Stimulated activated naive CD4-positive, alpha-beta T cell (primary cell): Measurements from ENCODE around the gene ZNF813.
"Not testable (repeated sequence)": the region's sequence is repeated elsewhere in the genome, so short reads cannot be mapped to it uniquely, and the experiment has no call there.

Experiments used
- DNase-seq, 6 experiments: peaks; one replicate each; lab custom pipeline; 2025; lab: John Stamatoyannopoulos, UW

ZNF813 gene

DNA sequence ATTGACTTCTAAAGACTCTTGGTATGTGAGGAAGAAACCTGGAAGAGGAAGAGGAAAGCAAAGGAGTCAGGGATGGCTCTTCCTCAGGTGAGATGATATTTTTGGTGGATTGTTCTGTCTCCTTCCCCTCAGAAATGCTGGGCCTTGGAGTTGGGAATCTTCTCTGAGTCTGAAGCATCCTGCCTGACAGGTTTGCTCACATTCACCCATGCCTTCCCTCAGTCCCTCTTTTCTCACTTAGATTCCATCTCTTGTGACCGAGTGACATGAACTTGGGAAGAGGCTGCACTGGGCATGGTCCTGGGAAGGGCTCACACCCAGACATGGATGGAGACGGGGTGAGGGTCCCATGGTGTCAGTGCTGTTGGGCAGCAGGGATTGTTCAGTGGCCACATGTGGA lies 16.2 kb downstream of the ZNF813 start:
- not testable (repeated sequence) for DNase-seq

- no peak for DNase-seq
Measured at GRCh38 chr19:53485046-53486004, 17.8 kb downstream of the ZNF813 start.

GRCh38 chr19:53492153-53492552 lies 24.6 kb downstream of the ZNF813 start:
- DNase-seq = no peak

DNA sequence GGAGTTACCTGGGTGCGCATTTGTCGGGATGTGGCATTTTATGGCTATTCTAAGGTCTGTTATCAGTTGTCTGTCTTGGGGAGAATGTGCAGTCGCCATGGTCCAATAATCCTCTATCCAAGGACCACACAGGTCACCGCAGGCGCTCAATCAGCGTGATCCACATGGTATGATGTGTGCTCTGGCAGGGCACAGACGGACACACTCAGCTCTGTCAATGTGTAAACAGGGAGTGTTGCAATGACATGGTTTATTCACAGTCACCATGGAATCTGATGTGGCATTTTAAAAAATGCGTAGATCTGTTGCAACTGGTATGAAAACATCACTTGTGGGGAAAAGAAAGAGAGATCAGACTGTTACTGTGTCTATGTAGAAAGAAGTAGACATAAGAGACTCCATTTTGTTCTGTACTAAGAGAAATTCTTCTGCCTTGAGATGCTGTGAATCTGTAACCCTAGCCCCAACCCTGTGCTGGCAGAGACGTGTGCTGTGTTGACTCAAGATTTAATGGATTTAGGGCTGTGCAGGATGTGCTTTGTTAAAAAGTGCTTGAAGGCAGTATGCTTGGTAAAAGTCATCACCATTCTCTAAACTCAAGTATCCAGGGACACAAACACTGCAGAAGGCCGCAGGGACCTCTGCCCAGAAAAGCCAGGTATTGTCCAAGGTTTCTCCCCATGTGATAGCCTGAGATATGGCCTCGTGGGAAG lies 29.9 kb downstream of the ZNF813 start:
- not testable (repeated sequence) for DNase-seq

DNA sequence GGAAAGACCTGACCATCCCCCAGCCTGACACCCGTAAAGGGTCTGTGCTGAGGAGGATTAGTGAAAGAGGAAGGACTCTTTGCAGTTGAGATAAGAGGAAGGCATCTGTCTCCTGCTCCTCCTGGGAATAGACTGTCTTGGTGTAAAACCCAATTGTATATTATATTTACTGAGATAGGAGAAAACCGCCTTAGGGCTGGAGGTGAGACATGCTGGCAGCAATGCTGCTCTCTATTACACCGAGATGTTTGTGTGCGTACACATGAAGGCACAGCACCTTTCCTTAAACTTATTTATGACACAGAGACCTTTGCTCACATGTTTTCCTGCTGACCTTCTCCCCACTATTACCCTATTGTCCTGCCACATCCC lies 30.5 kb downstream of the ZNF813 start:
- DNase-seq = not testable (repeated sequence)

DNA sequence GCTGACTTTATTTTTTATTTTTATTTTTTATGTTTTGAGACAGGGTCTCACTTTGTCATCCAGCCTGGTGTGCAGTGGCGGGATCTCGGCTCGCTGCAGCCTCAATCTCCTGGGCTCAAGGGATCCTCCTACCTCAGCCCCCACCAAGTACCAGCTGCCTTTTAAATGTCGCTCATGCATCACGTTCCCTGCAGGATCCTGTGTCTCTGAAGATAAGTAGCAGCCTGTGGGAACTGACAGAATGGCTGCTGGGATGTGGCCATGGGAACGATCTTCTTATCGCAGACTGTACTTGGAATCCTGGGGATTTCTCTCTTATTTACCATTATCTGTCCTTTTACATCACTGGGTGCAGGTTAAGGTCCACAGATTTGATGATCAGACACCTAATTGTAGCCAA lies 35.6 kb downstream of the ZNF813 start:
- not testable (repeated sequence) for DNase-seq

GRCh38 chr19:53503671-53504364 lies 36.3 kb downstream of the ZNF813 start:
- not testable (repeated sequence) for DNase-seq

- peak in 1 of 6 experiments; percentile 4 for DNase-seq
Measured at GRCh38 chr19:53504365-53504703, 36.8 kb downstream of the ZNF813 start.

- no peak for DNase-seq
Measured at GRCh38 chr19:53504885-53505284, 37.4 kb downstream of the ZNF813 start.

GRCh38 chr19:53506728-53507127 lies 39.2 kb downstream of the ZNF813 start:
- DNase-seq = no peak

- DNase-seq = no peak
Measured at GRCh38 chr19:53507523-53508442, 40.2 kb downstream of the ZNF813 start.

DNA sequence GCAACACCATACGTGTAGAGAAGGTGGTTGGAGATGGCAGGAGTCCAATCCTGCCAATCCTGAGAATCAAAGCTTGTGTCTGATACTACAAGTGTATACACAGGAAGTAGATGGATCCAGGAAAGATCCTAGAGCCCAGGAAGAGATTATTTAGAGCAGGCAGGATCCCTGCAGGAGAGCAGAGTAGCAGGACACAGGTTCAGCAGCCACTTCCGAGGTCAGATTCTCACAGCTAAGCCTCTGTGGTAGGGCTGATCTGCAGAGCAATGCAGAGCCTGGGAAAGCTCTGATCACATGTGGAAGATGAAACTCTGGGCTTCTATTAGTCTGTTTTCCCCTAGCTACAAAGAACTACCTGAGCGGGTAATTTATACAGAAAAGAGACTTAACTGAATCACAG lies 41.9 kb downstream of the ZNF813 start:
- no peak for DNase-seq

- no peak for DNase-seq
Measured at GRCh38 chr19:53509845-53510244, 42.3 kb downstream of the ZNF813 start.

DNA sequence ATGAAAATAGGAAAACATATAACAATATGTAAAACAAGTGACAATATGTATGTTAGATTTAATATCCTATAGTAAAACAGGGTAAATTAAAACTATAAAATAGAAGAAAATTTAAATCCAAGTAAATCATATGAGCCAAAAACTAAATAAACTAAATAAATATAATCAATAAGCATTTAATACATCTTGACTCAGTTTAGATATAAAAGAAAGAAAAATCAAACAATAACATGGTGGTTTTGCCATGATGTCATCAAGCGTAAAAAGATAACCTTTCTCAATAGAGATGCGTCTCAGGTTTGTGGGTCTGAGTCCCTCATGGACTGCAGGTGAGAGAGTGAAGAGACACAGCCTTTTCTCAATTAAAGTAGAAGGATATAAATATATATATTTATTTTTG lies 43.8 kb downstream of the ZNF813 start:
- DNase-seq = no peak

DNA sequence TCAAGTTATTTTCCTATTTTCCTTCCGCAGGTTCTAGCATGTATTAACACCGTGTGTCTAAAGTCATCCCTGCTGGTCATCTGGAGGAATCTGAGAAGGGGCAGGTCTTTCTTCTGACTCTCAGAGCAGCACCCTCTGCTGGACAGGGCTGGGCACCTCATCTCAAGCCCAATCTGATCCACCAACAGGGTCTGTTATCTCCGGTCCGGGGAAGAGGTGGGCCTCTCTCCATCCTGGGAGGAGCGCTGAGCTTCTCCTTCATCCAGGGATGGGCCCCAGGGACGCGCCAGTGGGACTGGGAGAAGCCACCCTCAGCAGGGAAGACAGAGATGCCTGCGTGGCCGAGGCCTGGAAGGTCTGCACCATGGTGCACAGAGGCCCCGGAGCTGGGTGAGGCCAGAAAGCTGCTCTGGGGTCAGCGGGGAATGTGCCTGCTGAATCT lies 44.4 kb downstream of the ZNF813 start:
- peak; percentile 1 to 45 (median 20) for DNase-seq

DNA sequence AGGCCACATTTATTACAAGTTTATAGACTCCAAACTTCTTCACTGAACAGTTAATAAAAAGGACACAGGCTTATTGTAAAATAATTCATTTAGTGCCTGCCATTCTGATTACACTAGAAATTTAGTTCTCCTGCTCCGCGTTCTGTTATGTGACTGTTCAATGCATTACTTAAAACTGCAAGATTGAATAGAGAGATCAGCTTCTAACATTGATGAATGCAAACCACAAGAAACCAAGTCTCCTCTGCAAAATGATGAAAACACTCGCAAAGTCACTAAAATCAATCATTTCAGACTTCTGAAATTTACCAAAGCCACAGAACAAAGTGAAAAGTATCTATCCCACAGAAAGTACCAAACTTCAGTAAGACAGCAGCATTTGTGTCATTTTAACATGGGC lies 47.5 kb downstream of the ZNF813 start:
- DNase-seq = not testable (repeated sequence)

DNA sequence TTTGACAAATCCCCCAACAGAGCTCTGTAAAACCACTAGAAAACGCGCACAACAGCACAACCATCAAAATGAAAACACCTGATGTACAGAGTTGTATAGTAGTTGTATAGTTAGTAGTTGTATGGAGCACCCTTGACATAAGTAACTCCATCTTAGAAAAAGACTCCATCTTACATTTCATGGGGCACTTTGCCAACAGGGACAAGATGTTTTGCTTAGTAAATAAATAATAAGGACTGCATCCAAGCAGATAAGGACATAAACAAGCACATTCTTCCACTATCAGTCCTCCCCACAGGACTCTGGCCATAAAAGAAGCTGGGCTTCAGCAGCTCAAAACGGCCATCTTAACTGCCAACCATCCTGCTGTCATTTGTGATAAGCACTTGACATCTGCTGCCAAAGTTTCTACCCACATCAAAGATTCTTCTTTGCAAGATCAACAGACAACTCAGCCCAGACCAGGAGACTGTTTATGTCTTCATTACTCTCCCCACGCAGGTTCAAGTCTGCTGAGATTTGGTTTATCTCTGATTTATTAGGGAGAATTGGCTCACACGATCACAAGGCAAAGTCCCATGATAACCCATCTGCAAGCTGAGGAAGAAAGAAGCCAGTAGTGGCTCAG lies 49.7 kb downstream of the ZNF813 start:
- no peak for DNase-seq

DNA sequence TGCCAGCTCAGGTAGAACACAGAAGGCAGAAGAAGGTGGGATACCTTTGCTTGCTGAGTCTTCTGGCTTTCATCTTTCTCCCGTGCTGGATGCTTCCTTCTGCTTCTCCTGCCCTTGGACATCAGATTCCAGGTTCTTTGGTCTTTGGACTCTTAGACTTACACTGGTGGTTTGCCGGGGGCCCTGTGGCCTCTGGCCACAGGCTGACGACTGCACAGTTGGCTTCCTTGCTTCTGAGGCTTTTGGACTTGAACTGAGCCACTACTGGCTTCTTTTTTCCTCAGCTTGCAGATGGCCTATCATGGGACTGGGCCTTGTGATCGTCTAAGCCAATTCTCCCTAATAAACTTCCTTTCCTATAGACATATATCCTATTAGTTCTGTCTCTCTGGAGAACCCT lies 50.6 kb downstream of the ZNF813 start:
- no peak for DNase-seq

DNA sequence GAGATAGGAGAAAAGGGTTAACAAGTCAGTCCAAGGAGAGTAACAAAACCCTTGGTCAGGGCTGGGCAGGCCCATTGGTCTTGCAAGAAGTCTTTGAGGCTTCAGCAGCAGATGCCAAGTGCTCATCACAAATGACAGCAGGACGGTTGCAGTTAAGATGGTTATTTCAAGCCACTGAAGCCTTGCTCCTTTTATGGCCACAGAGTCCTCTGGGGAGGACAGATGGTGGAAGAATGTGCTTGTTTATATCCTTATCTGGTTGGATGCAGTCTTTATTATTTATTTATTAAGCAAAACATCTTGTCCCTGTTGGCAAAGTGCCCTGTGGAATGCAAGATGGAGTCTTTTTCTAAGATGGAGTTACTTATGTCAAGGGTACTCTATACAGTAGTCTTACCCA lies 51.2 kb downstream of the ZNF813 start:
- no peak for DNase-seq

DNA sequence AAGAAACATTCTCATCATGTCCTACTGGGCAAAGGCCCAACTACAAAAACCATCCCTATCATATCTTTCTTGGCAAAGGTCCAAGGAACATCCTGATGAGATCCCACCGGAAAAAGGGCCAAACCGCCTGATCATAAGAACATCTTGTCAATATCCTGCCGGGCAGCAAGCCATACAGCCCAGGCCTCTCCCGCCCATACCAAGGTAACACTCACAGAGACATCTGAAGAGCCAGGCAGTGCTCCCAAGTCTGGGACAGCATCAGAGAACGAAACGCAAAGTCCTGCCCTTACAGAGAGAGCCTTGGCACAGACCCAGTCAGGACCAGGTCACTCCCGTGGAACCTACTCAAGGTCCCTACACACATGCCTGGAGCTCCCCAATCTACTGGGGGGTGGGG lies 51.9 kb downstream of the ZNF813 start:
- no peak for DNase-seq

DNA sequence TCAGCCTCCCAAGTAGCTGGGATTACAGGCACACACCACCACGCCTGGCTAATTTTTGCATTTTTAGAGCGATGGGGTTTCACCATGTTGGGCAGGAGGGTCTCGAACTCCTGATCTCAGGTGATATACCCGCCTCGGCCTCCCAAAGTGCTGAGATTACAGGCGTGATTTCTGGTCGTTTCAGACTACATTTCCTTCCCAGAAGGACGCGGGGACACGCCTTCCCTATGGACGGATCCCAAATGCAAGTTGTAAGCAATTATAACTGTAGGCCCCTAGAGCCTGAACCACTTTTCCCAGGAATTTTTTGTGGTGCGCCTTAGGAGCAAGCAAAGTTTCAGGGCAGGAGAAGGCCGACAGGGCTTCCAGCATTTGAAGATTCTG lies 52.6 kb downstream of the ZNF813 start:
- DNase-seq = no peak
